ENCODE measurements around the gene SGTA. TPM values are rescaled to one million over a fixed set of nuclear protein-coding genes. Genes with fewer than 3 reads are reported as not detected.

Gene SGTA
- total RNA-seq, 1 donor from 2014 or later, result 37.7 TPM

GRCh38 chr19:2791876-2792275, 8.8 kb upstream of the SGTA start:
- Mint-ChIP-seq H3K4me3 (ENCODE audit: unreplicated experiment) (no peak overlapping the region), H3K36me3 (ENCODE audit: low read depth) (peaks cover 12% of the 10 kb centered on the region), H3K27me3 (ENCODE audit: low read depth) (no peaks in the 10 kb centered on the region), H3K9me3 (ENCODE audit: low read depth) (no peaks in the 10 kb centered on the region), H3K27ac (ENCODE audit: unreplicated experiment) (no peak overlapping the region), H3K4me1 (ENCODE audit: low read depth) (peaks cover 4% of the 10 kb centered on the region)
- TF ChIP-seq, protein P1, sequence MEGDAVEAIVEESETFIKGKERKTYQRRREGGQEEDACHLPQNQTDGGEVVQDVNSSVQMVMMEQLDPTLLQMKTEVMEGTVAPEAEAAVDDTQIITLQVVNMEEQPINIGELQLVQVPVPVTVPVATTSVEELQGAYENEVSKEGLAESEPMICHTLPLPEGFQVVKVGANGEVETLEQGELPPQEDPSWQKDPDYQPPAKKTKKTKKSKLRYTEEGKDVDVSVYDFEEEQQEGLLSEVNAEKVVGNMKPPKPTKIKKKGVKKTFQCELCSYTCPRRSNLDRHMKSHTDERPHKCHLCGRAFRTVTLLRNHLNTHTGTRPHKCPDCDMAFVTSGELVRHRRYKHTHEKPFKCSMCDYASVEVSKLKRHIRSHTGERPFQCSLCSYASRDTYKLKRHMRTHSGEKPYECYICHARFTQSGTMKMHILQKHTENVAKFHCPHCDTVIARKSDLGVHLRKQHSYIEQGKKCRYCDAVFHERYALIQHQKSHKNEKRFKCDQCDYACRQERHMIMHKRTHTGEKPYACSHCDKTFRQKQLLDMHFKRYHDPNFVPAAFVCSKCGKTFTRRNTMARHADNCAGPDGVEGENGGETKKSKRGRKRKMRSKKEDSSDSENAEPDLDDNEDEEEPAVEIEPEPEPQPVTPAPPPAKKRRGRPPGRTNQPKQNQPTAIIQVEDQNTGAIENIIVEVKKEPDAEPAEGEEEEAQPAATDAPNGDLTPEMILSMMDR (IDR thresholded peaks at IDR 0.05), result no peak
- no peak for DNase-seq (ENCODE audit: low spot score)

DNA sequence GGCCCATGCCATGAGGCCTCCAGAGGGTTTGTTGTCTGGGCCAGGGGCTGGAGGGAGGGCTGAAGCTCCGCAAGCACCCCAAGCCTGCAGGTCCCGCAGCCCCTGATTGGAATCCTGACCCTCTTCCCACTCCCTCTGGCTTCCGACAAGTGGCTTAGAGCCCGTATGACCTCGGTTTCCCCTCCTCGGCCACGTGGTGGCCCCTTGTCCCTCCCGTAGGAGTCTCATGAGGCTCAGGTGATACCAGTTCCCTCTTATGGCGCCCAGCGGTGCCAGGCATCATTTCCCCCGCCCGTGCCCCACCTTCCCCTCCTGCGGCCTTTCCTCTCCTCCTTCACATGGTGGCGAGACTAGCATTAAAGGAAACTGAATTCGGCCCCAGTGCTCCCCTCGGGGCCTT, 8.4 kb upstream of the SGTA start:
- no peak for DNase-seq (ENCODE audit: low spot score)
- Mint-ChIP-seq H3K9me3 (ENCODE audit: low read depth) (no peaks in the 10 kb centered on the region), H3K27me3 (ENCODE audit: low read depth) (no peaks in the 10 kb centered on the region), H3K4me3 (ENCODE audit: unreplicated experiment) (no peak overlapping the region), H3K36me3 (ENCODE audit: low read depth) (peaks cover 12% of the 10 kb centered on the region), H3K4me1 (ENCODE audit: low read depth) (peaks cover 4% of the 10 kb centered on the region), H3K27ac (ENCODE audit: unreplicated experiment) (no peak overlapping the region)
- TF ChIP-seq, protein P1 (IDR thresholded peaks at IDR 0.05), result no peak

GRCh38 chr19:2790557-2791271, 7.6 kb upstream of the SGTA start:
- Mint-ChIP-seq H3K36me3 (ENCODE audit: low read depth) (peaks cover 7% of the 10 kb centered on the region), H3K27ac (ENCODE audit: unreplicated experiment) (no peak overlapping the region), H3K4me1 (ENCODE audit: low read depth) (peaks cover 11% of the 10 kb centered on the region), H3K27me3 (ENCODE audit: low read depth) (no peaks in the 10 kb centered on the region), H3K9me3 (ENCODE audit: low read depth) (no peaks in the 10 kb centered on the region), H3K4me3 (ENCODE audit: unreplicated experiment) (no peak overlapping the region)
- no peak for DNase-seq (ENCODE audit: low spot score)
- TF ChIP-seq, protein P1 (IDR thresholded peaks at IDR 0.05), result no peak

GRCh38 chr19:2790194-2790556, 7.1 kb upstream of the SGTA start:
- no peaks in the 10 kb centered on the region for H3K9me3 Mint-ChIP-seq (ENCODE audit: low read depth)
- H3K27me3 Mint-ChIP-seq (ENCODE audit: low read depth), result no peaks in the 10 kb centered on the region

GRCh38 chr19:2788237-2788636, 5.2 kb upstream of the SGTA start:
- TF ChIP-seq, protein P1 (IDR thresholded peaks at IDR 0.05), result no peak
- H3K27me3 Mint-ChIP-seq (ENCODE audit: low read depth), result no peaks in the 10 kb centered on the region
- no peak overlapping the region for H3K4me3 Mint-ChIP-seq (ENCODE audit: unreplicated experiment)
- peaks cover 1% of the 10 kb centered on the region for H3K36me3 Mint-ChIP-seq (ENCODE audit: low read depth)
- no peaks in the 10 kb centered on the region for H3K9me3 Mint-ChIP-seq (ENCODE audit: low read depth)
- H3K4me1 Mint-ChIP-seq (ENCODE audit: low read depth), result peaks cover 25% of the 10 kb centered on the region
- no peak overlapping the region for H3K27ac Mint-ChIP-seq (ENCODE audit: unreplicated experiment)
- no peak for DNase-seq (ENCODE audit: low spot score)

More at GRCh38 chr19:2790194-2790556, 7.1 kb upstream of the SGTA start:
- TF ChIP-seq, protein P1 (IDR thresholded peaks at IDR 0.05), result no peak
- Mint-ChIP-seq H3K4me3 (ENCODE audit: unreplicated experiment) (no peak overlapping the region), H3K36me3 (ENCODE audit: low read depth) (peaks cover 4% of the 10 kb centered on the region), H3K4me1 (ENCODE audit: low read depth) (peaks cover 12% of the 10 kb centered on the region), H3K27ac (ENCODE audit: unreplicated experiment) (no peak overlapping the region)
- no peak for DNase-seq (ENCODE audit: low spot score)
